GM18870 (cell line): Measurements from ENCODE around the gene XPNPEP2.

Experiments used
- ATAC-seq: cut with Tn5 transposase; IDR thresholded peaks from one replicate; pipeline ENCODE4 v1.9.1; 2021; ENCODE audit warnings: moderate library complexity; ENCODE audit not compliant: unreplicated experiment

XPNPEP2 gene

DNA sequence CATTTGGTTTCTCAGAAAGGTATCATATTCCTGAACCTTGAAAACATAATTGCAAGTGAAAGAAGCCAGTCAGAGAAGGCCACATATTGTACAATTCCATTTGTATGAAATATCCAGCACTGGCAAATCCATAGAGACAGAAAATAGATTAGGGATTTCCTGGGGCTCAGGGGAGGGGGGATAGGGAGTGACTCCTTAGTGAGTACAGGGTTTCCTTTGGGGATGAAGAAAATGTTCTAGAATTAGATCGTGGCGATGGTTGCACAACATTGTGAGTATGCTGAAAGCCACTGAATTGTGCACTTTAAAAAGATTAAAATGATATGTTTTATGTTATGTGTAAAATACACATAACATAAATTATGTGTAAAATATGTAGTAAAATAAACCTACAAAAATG lies 10.3 kb downstream of the XPNPEP2 start:
- ATAC-seq = no peak

DNA sequence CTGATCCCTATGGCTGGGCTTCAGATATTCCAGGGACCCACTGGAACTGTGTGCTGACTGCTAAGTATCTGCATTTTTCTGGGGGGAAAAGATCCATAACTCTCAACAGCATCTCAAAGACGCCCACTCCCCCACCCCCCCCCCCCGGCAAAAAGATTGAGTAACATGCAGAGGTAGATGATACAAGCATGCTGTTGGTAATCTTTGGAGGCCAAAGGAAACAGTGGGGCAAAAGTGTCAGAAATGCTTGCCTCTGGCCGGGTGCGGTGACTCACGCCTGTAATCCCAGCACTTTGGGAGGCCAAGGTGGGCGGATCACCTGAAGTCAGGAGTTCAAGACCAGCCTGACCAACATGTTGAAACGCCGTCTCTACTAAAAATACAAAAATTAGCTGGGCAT lies 12.2 kb downstream of the XPNPEP2 start:
- ATAC-seq = no peak

DNA sequence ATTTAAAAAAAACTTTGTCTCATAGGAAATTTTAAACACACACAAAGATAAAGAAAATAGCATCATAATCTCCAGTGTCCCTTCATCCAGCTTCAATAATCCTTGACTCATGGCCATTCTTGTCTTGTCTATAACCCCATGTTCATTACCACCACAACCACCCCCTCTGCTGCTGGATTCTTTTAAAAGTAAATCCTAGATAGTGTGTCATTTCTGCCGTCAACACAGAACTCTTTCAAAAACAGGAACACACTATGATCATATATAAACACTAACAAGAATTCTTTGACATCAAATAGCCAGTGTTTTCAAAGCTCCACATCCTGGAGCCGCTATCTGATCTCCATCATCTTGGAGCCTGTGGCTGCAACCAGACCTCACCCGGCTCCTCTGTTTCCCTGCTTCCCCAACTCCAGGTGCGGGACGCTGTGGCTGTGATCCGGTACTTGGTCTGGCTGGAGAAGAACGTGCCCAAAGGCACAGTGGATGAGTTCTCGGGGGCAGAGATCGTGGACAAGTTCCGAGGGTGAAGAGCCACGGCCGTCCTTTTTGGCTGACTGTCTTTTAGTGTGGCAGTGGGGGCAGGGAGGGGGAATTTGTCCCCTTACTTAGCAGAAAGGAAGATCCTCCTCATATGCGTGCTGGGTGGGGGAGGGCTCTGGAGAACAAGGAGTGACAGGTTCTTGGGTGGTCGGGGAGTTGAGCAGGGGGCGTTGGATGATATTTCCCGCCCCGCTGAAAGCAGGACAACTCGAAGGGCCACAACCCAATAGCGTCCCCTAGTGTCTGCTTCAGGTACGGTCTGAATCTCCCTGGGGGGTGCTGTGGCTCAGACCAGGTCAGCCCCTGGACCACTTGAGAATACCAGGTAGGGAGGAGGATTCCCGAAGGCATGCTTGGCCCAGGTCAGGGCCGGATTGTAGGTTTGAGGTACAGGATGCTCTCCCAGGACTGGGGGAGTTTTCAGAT lies 15.6 kb downstream of the XPNPEP2 start:
- no peak for ATAC-seq

DNA sequence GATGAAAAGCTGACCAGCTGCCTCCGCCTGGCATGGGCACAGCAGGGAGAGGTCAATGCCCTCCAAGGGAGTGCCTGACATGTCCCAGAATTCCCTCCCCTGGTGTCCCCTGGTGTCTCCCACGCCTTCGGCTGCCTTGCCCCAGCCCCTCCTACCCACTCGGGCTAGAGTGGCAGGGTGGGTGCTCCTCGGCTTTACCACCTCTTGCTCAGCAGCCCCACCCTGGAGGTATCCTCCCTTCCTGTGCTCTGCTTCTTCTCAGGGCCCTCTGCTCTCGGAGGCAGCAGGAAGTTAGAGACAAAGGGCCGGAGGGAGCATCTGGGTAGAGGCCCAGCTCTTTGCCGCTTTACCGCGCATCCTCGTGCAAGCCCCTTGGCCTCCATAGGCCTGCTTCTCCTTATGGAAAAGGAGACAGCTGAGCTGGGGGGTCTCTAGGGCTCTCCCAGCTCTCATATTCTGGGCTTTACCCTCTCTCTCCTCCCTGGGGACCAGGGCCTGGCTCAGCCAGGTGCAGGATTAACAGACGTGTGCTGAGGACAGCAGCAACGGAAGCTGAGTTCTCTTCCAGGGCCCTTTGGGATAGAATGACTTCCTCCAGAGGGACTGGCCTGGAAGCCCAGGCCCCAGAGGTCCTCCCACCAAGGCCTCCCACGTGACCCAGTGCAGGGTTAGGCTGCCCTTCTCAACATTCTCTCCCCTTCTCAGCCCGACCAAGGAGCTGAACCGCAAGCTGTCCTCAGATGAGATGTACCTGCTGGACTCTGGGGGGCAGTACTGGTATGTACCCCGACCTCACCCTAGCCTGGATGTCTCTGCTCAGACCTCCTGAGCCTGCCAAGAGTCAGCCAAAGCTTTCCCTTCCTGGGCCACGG lies 17.2 kb downstream of the XPNPEP2 start:
- ATAC-seq = no peak

DNA sequence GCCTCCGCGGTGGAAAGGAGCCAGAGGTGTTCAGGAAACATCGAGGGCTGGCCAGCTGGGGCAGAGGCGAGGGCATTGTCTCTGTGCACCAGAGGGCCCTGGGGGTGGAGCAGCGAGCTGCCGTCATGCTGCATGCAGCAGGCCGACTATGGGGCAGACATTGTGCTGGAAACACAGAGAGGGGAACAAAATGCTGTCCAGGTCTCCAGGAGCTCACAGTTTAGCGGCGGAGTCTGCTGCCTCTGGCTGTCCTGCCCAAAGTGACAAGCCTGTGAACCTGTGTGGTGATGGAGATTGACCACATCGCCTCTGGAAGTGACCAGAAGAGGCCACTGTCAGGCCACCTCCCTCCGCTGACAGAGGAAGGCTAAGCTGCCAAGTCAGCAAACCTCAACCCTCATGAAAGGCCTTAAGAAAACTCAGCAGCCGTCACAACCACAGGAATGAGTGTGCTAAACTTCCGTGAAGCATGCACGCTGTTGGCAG lies 20.8 kb downstream of the XPNPEP2 start:
- ATAC-seq = no peak

DNA sequence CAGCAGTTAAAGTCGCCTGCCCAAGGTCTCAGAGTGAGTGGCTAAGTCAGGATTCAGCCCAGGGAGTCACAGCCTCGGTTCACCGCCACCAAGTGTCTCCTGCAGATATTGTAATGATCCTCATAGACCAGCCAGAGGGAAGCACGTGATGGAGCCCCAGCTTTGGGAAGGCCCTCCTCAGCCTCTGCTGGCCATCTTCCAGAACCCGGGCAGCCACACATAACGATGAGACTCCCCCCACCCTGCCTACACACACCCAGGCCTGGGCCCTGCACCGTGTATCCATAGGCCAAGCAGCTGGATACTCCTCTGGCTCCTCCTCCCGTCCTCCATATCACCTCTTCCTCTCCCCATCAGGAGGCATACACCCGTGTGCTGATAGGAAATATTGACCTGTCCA lies 21.4 kb downstream of the XPNPEP2 start:
- no peak for ATAC-seq

DNA sequence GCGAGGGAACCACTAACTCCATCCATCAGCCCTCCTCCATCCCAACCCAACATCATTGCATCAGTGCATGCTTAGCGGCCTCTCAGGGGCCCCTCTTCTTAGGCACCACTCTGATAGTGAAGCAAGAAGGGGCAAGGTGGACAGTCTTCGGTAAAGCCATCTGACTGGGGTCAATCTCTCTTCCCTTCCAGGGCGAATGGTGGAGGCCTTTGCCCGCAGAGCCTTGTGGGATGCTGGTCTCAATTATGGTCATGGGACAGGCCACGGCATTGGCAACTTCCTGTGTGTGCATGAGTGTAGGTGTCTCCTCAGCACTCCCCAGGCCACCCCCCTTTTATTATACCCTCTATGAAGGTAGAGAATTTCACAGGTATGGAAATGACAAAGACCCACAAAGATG lies 22.2 kb downstream of the XPNPEP2 start:
- ATAC-seq = no peak

DNA sequence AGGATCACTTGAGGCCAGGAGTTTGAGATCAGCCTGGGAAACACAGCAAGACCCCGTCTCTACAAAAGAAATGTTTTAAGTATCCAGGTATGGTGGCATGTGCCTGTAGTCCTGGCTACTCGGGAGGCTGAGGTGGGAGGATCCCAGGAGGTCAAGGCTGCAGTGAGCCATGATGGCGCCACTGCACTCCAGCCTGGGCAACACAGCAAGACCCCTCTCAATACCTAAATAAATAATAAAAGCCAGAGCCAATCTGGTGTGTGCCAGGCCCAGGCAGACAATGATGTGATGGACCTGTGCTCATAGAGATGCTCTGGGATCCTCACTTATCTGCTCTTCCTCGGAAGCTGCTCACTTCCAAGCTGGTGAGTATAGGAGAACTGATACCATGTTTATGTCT lies 22.8 kb downstream of the XPNPEP2 start:
- no peak for ATAC-seq

DNA sequence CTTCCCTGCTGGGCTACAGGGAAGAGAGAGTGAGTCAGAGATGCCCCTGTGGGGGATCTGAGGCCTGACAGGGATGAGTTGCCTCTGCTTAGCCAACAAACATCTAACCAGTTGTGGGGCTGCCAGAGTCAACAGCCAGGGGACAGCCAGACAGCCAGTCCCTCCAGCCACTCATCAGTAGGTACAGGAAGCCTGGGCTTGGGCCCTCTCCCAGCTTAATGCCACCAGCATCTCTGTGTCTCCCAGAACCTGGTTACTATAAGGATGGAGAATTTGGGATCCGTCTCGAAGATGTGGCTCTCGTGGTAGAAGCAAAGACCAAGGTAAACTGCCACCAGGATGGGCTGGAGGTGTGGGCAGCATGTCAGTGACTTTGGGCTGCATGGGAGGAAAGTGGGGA lies 23.7 kb downstream of the XPNPEP2 start:
- no peak for ATAC-seq

DNA sequence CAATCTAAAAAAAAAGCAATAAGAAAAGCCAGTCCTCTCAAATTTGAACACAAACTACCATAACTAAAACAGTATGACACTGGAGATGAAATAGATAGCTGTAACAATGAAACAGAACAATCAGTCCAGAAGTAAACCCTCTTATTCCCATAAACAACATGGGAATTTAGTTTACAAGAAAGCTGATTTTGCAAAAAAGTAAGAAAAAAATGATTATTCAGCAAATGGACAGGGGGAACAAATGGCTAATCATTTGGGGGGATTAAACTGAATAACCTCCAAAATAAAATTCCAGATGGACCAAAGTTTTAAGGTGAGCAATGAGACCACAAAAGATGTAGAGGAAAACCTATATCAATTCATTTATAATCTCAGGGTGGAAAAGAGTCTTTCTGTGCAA lies 24.9 kb downstream of the XPNPEP2 start:
- no peak for ATAC-seq

DNA sequence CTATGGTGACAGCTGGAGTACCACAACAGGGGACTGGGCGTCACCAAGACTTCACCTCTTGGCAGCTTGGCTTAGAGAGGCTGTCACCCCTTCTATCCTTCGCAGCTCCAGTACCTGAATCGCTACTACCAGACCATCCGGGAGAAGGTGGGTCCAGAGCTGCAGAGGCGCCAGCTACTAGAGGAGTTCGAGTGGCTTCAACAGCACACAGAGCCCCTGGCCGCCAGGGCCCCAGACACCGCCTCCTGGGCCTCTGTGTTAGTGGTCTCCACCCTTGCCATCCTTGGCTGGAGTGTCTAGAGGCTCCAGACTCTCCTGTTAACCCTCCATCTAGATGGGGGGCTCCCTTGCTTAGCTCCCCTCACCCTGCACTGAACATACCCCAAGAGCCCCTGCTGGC lies 29.4 kb downstream of the XPNPEP2 start:
- ATAC-seq = no peak

DNA sequence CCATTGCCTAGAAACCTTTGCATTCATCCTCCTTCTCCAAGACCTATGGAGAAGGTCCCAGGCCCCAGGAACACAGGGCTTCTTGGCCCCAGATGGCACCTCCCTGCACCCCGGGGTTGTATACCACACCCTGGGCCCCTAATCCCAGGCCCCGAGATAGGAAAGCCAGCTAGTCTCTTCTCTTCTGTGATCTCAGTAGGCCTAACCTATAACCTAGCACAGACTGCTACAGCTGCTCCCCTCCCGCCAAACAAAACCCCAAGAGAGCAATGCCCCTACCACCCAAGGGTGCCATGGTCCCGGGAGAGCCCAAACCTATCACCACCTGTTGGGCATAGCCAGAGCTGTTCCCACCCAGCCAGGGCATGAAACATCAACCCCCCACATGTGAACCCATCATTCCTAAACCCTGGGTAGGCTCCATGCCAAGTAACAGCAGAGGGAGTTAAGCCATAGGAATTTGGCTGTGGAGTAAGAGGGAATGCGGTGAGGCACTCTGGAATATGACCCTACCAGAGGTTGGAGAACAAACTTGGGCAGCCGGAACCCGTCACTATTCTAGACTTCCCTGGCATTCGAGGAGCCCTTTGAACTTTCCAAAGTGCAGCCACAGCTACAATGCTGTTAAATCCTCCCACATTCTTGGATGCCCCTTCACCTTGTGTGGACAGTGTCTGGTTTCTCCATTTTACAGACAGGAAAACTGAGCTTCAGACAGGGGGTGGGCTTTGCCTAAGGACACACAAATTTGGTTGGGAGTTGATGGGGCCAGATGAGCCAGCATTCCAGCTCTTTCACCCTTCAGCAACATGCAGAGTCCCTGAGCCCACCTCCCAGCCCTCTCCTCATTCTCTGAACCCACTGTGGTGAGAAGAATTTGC lies 30.0 kb downstream of the XPNPEP2 start:
- ATAC-seq = no peak

DNA sequence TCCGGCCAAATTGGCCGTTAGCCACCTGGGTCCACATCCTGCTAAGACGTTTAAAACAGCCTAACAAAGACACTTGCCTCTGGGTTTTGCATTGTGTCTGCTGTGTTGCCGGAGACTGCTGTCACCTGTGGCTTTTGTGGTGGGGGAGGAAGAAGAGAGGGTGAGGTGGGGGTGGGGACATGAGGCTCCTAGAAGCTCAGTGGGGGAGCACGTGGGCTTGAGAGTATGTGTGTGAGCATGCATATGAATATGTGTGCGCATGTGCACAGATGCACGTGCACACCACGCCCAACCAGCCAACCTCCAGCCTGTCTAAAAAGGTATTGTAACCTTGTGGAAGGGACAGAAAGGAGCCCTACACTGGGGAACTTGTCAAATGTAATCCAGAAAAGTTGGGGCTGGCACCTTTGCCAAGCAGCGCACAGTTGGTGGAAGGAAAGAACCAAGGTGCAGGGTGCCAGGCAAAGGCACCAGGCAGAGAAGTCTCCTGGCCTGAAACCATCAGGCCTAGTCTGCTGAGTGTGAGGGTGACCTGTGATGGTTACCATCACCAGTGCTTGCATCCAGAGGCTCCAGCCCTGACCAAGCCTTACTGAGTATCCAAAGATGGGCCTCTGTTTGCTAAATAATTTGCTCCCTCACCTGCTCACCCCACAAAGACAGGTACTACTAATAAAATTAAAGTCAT lies 30.8 kb downstream of the XPNPEP2 start:
- ATAC-seq = peak; percentile 35

DNA sequence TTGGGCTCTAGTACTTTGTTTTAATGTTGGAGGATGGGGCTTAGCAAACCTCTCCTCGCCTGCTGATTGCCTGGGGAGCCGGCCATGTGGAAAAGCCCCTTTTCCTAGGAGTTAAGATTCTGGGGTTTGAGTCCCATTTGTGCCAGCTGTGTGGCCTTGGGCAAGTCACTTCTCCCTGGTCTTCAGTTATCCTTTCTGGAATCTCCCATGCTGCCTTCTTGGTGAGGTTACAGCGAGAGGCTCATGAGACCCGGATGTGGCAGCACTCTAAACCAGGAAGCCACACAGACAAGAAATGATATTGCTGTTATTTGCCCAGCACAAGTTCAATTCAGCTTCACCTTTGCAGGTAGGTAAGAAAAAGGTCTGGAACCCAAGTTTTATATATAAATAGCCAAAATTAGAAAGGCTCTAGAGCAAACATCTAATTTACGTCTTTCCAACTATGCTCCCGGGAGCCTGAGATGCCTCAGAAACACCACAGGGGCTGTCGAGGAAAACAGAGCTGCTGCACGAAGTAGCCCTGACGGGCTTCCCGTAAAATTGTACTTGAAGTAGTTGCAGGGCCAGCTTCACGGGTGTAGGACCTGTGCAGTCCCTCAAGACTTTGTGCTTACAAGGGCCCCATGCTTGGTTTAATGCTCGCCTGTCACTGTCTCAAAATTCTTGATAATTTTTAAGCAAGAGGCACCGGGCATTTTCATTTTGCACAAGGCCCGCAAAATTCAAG lies 32.7 kb downstream of the XPNPEP2 start:
- ATAC-seq = no peak

DNA sequence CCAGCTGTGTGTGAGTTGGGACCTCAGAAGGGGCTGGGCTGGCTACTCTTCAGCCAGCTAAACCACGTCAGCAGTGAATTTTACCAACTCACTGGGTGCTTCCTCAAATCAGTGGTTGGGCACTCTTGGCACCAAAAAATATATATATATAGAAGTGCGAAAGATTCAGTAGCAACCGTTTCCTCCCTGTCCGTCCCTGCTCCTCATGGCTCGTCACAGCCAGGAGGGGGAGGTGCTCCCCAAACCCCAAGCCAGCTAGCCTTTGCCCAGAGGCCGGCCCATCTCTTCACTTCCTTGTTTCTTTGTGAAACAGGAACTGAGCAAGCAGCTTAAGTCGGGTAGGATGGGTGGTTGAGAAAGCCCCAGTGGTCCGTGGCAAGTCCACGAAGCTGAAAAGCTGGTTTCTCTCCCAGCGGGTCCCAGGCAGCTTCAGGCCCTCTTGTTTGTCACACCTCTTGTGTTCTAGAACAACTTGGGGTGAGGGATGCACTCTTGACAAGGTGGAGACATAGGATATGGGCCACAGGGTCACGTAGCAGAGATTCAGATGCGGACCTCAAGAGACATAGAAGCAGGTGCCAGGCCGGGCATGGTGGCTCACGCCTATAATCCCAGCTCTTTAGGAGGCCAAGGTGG lies 34.1 kb downstream of the XPNPEP2 start:
- ATAC-seq = peak; percentile 69

DNA sequence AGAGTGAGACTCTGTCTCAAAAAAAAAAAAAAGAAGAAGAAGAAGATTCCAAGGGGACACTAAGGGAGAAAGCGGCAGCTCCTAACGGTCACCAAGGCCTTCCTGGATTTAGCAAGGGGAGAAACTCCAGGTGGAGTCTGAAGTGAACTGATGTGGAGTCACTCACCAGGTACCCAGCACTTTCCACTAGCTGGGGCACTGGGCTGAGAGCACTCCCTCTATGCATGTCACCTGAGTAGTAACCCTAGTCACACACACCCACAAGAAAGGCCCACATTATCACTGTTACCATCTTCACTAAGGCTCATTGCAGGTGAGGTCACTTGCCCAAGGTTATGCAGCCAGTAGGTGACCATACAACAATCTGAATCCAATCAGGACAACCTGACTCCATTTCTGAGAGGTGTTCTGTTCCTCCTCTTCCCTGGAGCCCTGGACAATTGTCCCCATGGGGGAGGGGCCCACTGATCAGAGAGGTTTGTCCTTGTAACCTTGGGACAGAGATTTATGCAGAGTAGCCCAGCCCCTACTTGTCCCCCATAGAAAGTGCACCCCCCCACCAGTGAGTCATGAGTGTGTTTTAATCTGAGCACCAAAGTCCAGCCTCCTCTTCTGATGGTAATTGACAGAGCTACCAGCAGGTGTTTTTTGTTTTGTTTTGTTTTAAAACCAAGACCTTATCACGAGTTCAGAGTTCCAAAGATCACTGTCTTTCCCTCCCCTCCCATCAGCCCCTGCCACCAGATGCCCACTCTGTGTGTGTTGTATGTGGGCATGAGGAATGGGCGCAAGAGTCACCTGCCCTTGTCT lies 35.1 kb downstream of the XPNPEP2 start:
- no peak for ATAC-seq

DNA sequence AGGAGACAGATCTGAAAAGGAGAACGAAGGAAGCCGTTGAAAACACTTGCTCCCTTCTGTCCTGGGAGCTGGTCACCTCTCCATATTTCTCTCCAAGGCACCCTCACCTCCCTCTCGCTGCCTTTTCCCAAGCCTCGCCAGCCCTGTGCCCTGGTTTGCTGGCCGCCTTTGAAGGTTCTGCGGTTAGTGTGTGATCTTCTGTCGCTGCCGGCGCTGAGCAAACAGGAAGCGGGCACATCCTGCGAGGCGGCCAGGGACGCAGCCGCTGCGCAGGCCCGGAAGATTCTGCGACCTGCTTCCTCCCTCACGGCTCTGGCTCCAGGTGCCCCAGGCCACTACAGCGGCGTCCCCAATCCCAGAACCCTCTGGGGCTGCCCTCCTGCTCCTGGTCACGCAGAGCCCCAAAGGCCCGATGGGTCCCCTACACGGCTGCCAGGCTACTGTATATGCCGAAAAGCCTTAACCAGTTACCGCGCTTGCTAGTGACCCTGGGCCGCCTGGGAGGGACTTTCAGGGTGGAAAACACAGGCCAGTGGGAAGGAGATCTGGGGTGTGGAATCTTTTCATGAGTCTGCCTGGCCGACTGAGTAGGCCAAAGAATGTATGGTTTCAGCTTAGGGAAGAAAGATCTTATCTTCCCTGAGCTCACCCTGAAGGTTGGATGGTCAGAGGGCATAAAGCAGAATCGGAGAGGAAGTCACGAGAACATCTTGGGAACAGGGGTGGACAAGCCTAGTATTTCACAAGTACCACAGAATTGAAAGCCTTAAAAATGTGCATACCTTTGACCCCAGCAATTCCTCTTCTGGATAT lies 38.6 kb downstream of the XPNPEP2 start:
- ATAC-seq = peak; percentile 15
